ENCODE measurements around the gene CACNA1F.

Gene CACNA1F

DNA sequence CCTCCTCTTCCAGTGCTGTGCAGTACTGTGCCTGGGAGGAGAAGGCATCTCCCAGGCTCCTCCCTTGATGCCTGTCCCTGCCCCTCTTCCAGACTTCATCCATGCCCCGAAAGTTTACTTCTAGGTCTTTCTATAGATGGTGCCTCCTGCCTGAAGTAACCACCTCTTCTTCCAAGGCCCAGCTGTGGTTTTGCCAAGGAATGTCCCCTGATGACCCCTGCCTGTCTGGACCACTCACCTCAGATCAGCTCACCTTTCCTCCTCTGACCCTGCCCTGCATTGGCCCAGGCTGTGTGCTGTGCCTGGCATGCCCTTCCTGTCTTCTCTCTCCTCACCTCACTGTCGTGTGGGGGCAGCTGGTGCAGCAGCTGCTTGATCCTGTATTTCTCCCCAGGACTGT, 53.8 kb downstream of the CACNA1F start:
- Histone ChIP-seq H3F3A (ENCODE audit: low read depth) (no peaks in the 10 kb centered on the region), H3K9me2 (replicated peaks; ENCODE audit: low read depth, low read length) (no peaks in the 10 kb centered on the region), H3K9me3 (ENCODE audit: insufficient read depth, low read depth, low read length) (no peaks in the 10 kb centered on the region), H2AFZ (ENCODE audit: low read length) (no peak overlapping the region), H3K4me3 (ENCODE audit: low read length, poor library complexity, severe bottlenecking) (no peak overlapping the region), H3K9ac (ENCODE audit: low read depth, low read length, poor library complexity, severe bottlenecking) (no peak overlapping the region), H3K4me1 (ENCODE audit: insufficient read depth, low read length, poor library complexity, severe bottlenecking) (peaks cover 7% of the 10 kb centered on the region), H3K36me3 (ENCODE audit: insufficient read depth, low read length) (no peaks in the 10 kb centered on the region), H3K79me2 (ENCODE audit: insufficient read depth, low read length) (peaks cover 9% of the 10 kb centered on the region; the same call in 1 of the 2 replicates), H3K27me3 (ENCODE audit: insufficient read depth, low read length, poor library complexity, severe bottlenecking) (no peaks in the 10 kb centered on the region), H3K4me2 (ENCODE audit: low read depth, low read length, poor library complexity, severe bottlenecking) (no peak overlapping the region), H4K20me1 (ENCODE audit: insufficient read depth, low read length, poor library complexity, severe bottlenecking) (peaks cover 4% of the 10 kb centered on the region)
- TF ChIP-seq EZH2phosphoT487 (IDR thresholded peaks at IDR 0.05; ENCODE audit: borderline replicate concordance): no peak
- TF ChIP-seq, protein P1, sequence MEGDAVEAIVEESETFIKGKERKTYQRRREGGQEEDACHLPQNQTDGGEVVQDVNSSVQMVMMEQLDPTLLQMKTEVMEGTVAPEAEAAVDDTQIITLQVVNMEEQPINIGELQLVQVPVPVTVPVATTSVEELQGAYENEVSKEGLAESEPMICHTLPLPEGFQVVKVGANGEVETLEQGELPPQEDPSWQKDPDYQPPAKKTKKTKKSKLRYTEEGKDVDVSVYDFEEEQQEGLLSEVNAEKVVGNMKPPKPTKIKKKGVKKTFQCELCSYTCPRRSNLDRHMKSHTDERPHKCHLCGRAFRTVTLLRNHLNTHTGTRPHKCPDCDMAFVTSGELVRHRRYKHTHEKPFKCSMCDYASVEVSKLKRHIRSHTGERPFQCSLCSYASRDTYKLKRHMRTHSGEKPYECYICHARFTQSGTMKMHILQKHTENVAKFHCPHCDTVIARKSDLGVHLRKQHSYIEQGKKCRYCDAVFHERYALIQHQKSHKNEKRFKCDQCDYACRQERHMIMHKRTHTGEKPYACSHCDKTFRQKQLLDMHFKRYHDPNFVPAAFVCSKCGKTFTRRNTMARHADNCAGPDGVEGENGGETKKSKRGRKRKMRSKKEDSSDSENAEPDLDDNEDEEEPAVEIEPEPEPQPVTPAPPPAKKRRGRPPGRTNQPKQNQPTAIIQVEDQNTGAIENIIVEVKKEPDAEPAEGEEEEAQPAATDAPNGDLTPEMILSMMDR (conservative IDR thresholded peaks at IDR 0.05; ENCODE audit: low read length): no peak

DNA sequence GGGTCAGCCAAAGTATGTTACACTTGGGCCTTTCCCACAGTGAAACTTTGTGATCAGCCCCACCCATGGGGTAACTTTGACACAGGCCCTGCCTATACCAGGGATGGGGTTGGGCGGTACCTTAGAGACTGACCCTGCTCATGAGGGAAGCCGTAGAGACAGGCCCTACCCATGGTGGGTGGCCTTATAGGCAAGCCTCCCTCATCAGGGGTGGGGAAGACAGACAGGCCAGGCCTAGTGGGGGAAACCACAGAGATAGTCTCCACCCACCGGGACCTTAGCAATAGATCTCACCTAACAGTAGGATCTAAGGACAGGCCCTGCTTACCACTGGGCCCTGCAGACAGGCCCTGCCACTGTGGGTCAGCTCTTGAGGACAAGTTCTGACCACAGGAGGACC, 54.6 kb downstream of the CACNA1F start:
- no peaks in the 10 kb centered on the region for H3K27me3 ChIP-seq (ENCODE audit: insufficient read depth, low read length, poor library complexity, severe bottlenecking)
- H2AFZ ChIP-seq (ENCODE audit: low read length): no peak overlapping the region
- H3K9me3 ChIP-seq (ENCODE audit: insufficient read depth, low read depth, low read length): no peaks in the 10 kb centered on the region
- H3F3A ChIP-seq (ENCODE audit: low read depth): no peaks in the 10 kb centered on the region
- peaks cover 14% of the 10 kb centered on the region for H3K79me2 ChIP-seq (ENCODE audit: insufficient read depth, low read length)
- no peak for TF ChIP-seq EZH2phosphoT487 (IDR thresholded peaks at IDR 0.05; ENCODE audit: borderline replicate concordance)
- TF ChIP-seq, protein P1 (conservative IDR thresholded peaks at IDR 0.05; ENCODE audit: low read length): no peak
- peaks cover 5% of the 10 kb centered on the region for H4K20me1 ChIP-seq (ENCODE audit: insufficient read depth, low read length, poor library complexity, severe bottlenecking)
- no peaks in the 10 kb centered on the region for H3K9me2 ChIP-seq (replicated peaks; ENCODE audit: low read depth, low read length)
- no peak overlapping the region for H3K9ac ChIP-seq (ENCODE audit: low read depth, low read length, poor library complexity, severe bottlenecking)
- H3K36me3 ChIP-seq (ENCODE audit: insufficient read depth, low read length): no peaks in the 10 kb centered on the region
- H3K4me3 ChIP-seq (ENCODE audit: low read length, poor library complexity, severe bottlenecking): no peak overlapping the region
- H3K4me1 ChIP-seq (ENCODE audit: insufficient read depth, low read length, poor library complexity, severe bottlenecking): peaks cover 11% of the 10 kb centered on the region
- H3K4me2 ChIP-seq (ENCODE audit: low read depth, low read length, poor library complexity, severe bottlenecking): no peak overlapping the region

DNA sequence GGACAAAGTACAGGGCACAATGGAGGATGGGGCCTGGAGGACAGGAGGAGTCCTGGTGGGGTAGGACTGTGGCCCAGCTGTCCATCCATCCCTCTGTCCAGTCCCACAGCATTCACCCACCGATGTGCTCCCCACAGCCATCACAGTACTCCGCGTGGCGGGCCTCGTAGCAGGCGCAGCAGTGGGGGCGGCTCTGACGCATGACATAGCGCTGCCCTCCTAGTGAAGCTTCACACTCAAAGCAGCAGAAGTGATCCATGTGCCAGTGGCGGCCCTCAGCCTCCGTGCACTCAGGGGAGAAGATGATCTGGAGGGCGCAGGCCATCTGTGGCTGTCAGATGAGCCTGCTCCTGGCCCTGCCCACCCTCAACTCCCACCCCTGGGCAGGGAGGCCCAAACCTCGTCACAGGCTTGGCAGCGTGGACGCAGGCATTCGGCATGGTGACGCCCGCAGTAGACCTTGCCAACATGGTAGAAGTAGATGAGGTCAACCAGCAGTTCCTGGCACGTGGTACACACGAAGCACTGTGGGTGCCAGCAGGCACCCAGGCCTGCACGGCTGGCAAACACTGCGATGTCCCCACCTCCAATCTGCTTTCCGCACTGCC, 55.2 kb downstream of the CACNA1F start:
- H2AFZ ChIP-seq (ENCODE audit: low read length): no peak overlapping the region
- TF ChIP-seq, protein P1 (conservative IDR thresholded peaks at IDR 0.05; ENCODE audit: low read length): no peak
- TF ChIP-seq EZH2phosphoT487 (IDR thresholded peaks at IDR 0.05; ENCODE audit: borderline replicate concordance): no peak
- no peaks in the 10 kb centered on the region for H3K27me3 ChIP-seq (ENCODE audit: insufficient read depth, low read length, poor library complexity, severe bottlenecking)
- peaks cover 11% of the 10 kb centered on the region for H4K20me1 ChIP-seq (ENCODE audit: insufficient read depth, low read length, poor library complexity, severe bottlenecking)
- H3K9ac ChIP-seq (ENCODE audit: low read depth, low read length, poor library complexity, severe bottlenecking): no peak overlapping the region
- H3K79me2 ChIP-seq (ENCODE audit: insufficient read depth, low read length): peaks cover 18% of the 10 kb centered on the region
- no peaks in the 10 kb centered on the region for H3K9me3 ChIP-seq (ENCODE audit: insufficient read depth, low read depth, low read length)
- H3K9me2 ChIP-seq (replicated peaks; ENCODE audit: low read depth, low read length): no peaks in the 10 kb centered on the region
- H3K4me2 ChIP-seq (ENCODE audit: low read depth, low read length, poor library complexity, severe bottlenecking): no peak overlapping the region
- H3K4me3 ChIP-seq (ENCODE audit: low read length, poor library complexity, severe bottlenecking): no peak overlapping the region
- no peaks in the 10 kb centered on the region for H3F3A ChIP-seq (ENCODE audit: low read depth)
- H3K36me3 ChIP-seq (ENCODE audit: insufficient read depth, low read length): no peaks in the 10 kb centered on the region
- peaks cover 16% of the 10 kb centered on the region for H3K4me1 ChIP-seq (ENCODE audit: insufficient read depth, low read length, poor library complexity, severe bottlenecking)
